GM18511 (cell line): ENCODE measurements around the gene PYY.
"Not testable (repeated sequence)": the region's sequence is repeated elsewhere in the genome, so short reads cannot be mapped to it uniquely, and the experiment has no call there.

Source experiments
- ATAC-seq: cut with Tn5 transposase; IDR thresholded peaks from one replicate; pipeline ENCODE4 v1.9.1; 2021; ENCODE audit warnings: mild to moderate bottlenecking, moderate library complexity; ENCODE audit not compliant: unreplicated experiment

Gene PYY

DNA sequence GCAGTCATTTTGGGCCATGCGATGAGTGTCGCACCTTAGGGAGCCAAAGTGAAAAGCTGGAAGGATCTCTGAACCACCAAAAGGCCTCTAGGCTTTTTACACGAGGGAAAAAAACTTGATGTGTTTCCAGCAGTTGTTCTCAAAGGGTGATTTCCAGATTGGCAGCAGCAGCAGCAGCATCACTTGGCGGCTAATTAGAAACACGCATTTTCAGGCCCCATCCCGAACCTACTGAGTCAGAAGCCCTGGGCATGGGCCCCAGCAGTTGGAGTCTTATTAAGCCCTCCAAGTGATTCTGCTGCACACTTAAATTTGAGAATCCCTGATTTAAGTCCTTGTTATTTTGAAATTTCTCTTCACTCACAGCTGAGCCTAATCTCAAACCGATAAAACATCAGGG, 25.3 kb upstream of the PYY start:
- ATAC-seq, result no peak

DNA sequence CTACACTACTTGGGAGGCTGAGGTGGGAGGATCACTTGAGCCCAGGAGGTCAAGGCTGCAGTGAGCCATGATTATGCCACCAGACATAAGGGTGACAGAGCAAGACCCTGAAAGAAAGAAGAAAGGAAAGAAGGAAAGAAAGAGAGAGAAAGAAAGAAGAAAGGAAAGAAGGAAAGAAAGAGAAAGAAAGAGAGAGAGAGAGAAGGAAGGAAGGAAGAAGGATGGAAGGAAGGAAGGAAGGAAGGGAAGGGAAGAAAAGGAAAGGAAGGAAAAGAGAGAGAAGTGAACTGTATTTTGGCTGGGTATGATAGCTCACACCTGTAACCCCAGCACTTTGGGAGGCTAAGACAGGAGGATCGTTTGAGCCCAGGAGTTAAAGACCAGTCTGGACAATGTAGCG, 24.3 kb upstream of the PYY start:
- ATAC-seq, result no peak

DNA sequence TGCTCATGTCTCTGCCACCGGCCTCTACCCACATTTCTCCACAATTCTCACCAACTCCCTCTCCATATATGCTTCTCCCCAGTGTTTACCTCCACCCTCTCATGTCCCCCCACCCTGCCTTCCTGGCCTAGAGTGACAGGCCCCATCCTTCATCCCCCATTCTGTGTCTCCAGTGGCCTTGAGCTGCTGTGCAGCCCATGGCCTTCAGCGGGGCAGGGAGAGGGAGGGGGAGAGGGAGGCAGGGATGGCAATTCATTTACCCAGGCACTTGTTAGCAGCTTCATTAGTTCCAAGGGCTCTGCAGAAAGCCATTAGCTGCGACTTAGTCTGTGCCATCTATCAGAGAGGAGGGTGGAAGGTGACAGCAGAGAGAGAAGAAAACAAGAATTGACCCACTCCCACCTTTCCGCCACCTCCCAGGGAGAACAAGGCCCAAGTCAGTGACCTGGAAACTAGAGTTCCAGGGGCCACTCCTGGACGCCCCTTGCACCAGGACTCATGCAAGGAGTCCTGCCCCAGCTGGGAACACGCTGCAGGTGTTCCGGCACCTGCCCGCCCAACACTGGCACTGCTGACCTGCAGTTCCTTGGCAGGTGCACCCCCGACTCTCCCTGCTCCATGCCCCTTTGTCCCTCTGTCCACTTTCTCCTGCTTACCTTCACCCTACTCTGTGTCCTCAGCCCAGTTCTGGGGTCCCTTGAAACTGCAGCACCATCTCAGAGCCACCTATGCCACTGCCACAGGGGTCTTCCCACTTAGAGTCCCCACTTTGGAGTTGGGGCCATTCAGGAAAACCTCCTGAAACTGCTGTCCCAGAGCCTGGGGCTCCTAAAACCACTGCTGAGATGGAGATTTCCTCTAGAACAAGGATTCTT, 23.5 kb upstream of the PYY start:
- ATAC-seq, result no peak

DNA sequence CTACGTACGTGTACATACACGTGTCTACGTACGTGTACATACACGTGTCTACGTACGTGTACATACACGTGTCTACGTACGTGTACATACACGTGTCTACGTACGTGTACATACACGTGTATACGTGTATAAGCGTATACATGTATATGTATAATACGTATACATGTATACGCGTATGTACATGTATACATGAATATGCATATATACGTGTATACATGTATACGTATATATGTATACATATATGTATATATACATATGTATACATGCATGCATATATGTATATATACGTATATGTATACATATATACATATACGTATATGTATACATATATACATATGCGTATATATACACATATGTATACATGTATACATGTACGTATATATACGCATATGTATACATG, 22.2 kb upstream of the PYY start:
- ATAC-seq, result no peak

DNA sequence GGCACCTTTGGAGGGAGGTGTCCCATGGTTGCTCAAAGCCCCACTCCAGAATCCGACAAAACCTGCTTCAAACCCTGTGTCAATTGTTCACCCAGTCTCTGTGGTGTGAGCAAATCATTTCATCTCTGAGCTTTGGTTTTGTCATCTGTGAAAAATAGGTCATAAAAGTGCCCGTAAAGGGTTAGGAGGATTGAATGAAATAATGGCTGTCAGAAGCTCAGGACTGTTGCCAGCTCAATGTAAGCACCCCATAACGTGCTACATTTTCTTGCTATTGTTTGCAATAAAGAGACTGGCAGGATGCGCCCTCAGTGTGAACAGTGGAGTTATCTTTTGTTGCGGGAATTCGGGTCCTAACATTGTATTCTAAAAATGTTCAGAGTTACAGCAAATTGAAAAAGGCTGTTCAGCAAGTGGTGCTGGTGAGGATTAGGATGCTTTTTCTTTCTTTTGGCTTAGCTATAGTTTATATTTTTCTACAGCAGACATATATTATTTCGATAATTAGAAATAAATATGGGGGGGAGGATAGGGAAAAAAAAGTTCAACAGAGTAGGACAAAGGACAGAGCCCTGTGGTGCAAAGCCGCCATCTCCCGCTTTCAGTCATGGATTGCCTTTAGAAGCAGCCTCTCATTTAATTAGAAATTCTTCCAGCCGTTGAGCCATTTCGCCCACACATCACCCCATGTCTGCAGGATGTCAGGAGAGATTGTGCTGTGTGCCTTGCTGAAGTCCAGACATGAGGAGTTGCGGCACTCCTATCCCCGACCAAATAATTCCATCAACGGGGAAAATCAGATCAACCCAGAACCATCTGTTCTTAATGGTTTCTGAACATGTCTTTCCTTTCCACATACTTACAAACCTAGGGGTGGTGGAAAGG, 20.9 kb upstream of the PYY start:
- ATAC-seq, result no peak

DNA sequence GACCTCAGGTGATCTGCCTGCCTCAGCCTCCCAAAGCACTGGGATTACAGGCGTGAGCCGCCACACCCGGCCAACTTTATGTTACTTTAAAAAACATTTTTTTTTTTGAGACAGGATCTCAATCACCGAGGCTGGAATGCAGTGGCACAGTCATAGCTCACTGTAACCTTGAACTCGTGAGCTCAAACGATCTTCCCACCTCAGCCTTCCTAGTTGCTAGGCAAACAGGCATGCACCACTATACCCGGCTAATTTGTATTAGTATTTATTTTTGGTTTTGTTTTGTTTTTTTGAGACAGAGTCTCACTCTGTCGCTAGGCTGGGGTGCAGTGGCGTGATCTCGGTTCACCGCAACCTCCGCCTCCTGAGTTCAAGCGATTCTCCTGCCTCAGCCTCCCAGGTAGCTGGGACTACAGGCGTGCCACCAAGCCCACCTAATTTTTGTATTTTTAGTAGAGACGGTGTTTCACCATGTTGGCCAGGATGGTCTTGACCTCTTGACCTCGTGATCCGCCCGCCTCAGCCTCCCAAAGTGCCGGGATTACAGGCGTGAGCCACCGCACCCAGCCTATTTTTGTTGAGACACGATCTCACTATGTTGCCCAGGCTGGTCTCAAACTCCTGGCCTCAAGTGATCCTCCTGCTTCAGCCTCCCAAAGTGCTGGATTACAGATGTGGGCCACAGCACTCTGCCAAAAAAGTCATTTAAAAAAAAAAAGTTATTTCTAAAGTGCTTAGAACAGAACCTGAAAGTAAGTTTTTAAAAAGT, 18.9 kb upstream of the PYY start:
- ATAC-seq, result not testable (repeated sequence)

DNA sequence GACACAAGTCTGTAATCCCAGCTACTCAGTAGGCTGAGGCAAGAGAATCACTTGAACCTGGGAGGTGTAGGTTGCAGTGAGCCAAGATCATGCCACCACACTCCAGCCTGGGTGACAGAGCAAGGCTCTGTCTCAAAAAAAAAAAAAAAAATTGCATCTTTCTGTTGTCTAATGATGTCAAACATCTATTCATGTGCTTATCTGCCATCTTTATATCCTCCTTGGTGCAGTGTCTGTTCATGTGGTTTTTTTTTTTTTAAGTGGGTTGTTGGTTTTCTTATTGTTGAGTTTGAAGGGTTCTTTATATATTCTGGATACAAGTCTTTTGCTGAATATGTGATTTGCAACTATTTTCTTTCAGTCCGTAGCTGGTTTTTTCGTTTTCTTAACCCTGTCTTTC, 17.7 kb upstream of the PYY start:
- ATAC-seq, result not testable (repeated sequence)

DNA sequence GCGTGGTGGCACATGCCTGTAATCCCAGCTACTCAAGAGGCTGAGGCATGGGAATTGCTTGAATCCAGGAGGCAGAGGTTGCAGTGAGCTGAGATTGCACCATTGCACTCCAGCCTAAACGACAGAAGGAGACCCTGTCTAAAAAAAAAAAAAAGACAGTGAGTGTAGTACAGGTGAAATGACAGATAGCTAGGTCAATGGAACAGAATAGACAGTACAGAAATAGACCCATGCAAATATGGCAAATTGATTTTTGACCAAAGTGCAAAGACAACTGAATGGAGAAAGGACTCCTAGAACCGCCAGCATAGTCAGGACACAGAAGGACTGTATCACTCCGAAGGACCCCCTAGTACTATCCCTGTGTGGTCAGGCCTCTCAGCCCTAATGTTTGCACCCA, 16.6 kb upstream of the PYY start:
- ATAC-seq, result no peak

DNA sequence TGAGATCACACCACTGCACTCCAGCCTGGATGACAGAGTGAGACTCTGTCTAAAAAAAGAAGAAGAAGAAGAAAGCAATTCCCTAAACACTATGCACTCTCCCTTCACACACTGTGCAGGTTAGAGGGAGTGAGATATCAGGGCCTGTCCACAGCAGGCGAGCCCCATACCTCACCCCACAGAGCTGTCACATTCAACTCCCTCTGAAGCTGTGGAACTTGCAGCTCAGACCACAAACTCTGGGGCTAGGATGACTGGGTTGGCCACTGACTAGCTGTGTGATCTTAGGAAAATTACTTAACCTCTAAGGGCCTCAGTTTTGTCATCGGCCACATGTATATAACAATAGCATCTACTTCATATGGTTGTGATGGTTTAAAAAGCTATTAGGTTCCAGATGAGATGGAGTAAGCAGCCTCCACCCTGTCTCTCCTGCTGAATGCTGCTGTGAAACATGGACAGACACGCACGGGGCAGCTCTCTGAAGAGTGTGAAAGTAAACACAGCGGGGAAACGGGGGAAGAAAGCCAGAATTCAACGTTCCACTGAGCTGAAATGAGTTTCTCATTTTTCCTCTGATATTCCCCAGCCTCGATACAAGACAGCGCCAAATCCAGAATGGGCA, 13.6 kb upstream of the PYY start:
- no peak for ATAC-seq

DNA sequence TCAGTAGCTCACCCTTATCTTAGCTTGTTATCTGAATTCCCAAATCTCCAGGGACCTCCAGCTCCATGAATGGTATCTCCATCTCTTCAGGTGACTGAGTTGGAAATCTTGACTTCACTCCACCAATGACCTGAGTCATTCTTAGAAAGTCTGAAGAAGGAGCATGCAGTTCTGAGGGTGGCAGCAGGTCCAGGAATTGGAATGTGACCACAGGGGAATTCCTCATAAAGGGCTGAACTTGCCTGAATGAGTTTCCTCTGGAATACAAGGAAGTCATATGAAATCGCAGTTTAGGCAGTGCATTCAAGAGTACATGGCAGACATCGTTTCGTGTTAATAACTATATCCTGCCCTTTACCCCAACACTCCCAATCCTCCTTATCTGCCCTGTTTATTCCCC, 12.5 kb upstream of the PYY start:
- ATAC-seq, result no peak

DNA sequence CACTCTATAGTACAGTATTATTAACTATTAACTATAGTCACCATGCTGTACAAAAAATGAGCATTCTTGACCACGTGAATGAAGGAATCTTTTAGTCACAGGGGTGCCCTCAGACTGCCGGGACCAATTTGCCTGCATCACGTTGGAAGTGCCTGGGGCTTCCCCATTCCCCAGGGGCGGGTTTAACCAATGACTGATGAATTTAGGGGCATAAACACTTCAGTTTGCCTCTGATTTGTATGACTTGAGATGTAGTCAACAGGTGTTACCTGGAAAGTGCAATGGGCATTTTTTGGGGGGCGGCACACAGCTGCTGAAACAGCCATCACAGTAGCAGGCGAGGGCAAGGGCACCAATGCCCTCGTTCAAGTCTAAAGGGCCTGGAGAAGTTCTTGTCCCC, 8.7 kb upstream of the PYY start:
- no peak for ATAC-seq

DNA sequence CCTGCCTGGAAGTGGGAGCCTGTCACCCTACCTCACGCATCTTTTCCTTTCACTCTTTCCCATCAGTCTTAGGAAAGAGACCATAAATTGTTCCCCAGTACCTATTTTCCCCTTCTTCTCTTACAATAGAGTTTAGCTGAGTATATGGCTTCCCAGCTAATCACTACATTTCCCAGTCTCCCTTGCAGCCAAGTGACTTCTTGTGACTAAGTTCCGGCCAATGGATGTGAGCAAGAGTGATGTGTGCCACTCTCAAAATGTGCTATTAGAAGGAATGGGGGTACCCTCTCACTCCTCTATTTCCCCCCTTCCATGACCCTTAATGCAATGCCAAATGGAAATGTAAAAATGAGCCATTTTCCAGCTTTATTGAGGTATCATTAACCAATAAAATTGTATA, 8.2 kb upstream of the PYY start:
- ATAC-seq, result no peak

DNA sequence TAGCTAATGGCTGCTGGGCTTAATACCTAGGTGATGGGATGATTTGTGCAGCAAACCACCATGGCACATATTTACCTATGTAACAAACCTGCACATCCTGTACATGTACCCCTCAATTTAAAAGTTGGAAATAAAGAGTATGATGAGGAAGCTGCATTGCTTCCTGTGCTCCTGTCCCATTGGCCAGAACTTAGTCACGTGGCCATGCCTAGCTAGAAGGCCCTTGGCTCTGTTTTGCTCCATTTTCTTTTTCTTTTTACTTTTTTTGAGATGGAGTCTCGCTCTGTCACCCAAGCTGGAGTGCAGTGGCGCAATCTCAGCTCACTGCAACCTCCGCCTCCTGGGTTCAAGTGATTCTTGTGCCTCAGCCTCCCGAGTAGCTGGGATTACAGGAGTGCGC, 7.6 kb upstream of the PYY start:
- ATAC-seq, result not testable (repeated sequence)

DNA sequence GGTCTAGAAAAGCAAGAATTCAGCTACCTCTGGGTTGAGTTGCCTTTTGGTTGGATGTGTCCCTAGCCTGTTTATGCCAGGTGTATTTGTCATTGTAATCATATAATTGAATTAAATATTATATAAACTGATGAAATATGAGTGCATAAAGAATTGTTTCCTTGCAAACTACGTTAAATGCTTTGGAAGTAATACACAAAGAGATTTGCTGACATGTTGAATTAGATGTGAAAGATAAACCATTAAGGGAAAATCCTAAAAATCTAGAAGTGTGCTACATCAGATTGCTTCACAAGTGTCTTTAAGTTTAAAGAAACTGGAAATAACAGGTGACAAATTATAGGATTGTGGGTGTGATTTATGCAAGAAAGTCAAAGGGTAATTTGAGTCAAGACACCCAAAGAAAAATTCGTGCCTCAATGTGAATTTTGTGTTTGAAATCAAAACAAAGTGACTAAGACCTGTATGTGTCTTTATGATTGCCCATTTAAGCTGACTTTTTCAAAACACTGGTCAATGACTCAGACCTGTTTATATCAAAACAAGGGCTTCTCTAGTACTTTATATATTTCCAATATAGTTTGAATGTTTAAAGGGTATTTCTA, 5.1 kb upstream of the PYY start:
- no peak for ATAC-seq

DNA sequence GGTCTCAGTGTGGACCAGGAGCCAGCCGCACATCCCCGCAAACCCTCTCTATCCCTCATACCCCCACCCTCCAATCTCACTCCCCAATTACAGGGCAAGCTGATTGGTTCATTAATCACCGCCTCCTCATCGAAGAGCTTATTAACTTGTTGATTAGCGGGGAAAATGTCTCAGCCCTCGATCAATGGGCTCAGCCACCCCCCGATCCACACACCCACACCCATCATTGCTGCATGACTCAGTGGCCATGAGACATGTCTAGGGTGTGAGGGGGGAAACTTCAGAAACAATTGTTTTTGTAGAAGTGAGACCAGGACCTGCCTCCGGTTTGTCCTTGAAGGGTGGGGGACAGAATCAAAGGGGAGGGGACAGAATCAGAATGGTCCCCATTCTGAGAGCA, 2.5 kb upstream of the PYY start:
- no peak for ATAC-seq

DNA sequence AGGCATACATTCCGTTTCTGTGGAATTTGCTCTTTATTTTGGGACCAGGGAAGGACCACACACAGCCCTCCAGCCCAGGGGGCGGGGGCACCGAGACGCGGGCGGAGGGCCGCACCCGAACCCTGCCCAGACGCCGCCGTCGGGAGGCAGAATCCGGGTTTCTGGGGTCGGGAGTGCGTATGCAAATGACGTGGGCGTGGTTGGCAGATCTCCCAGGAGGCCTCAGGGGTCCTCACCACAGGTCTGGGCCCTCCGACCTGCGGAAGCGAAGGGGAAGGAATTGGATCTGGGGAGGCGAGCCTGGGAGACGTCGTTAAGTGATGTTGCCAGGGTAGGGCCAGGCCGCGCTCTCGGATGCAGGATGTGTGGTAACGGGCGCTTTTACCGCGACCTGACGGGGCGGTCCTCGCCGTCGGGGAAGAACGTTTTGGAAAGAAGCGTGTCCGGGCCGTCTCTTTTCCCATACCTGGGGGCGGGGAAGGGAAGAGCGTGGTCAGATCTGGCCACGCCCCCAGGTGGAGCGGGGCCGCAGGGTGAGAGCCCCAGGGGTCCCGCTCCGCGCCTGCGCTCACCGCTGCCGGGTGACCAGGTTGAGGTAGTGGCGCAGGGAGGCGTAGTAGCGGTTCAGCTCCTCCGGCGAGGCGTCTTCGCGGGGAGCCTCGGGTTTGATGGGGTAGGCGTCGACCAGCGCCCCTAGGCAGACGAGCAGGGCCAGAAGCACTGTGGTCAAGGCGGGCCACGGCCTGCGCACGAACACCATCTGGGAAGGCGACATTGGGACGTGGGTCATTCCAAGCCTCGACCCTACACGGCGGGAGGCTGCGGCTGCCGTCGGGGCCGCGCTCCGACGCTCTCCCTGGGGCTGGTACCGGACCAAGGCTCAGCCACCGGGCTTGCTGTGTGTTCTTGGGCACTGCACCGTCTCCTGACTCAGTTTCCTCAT, 745 bp downstream of the PYY start:
- ATAC-seq, result no peak

DNA sequence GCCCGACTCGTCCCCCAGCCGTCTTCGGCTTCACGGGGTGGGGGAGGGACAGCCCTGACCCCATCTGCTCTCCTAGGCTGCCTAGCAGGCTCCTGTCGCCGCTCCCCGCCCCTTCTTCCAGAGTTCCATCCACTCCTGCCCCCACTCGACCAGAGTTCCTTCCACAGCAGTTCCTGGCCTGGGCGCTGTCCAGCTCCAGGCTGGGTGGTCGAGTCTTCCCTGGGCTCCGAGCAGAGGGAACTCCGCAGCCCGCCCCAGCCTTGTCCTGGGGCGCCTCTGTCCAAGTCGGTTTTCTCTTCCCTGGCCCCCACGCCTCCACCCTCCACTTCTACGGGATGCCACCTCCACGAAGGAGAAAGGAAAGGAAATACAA, 1.4 kb downstream of the PYY start:
- no peak for ATAC-seq

DNA sequence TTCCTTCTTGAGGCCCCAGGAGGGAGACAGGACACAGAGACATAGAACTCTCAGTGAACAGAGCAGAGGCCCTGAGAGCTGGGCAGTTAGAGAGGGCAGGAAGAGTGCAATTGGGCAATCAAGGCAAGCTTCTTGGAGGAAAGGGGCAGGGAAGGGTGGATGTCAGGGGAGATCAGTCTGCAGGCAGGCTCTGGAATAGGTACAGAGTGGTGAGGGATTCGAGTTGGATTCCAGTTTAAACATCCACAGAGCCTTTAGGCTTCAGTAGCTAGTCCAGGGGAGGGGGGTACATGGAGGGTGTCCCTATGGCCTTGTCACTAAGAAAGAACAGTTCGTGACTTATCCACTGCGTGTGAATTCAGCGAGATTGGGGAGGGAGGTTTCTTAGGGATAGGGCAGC, 2.0 kb downstream of the PYY start:
- no peak for ATAC-seq

DNA sequence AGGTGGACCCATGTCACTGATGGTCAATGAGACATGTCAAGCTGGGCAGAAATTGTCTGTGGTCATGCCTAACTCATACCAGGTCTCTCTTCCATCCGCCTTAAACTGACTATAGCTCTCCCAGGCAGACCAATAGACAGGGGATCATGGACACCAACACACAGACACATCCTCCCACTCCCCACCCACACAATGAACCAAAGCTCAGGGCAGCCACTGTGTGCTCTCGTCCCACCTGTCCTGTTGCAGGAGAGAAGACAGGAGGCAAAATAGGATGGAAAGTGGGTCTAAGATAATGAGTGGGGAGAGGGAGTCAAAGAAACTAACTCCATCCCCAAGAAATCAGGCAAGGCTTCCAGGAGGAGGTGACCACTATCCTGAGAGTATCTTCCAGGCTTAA, 3.2 kb downstream of the PYY start:
- no peak for ATAC-seq
